Measurements from ENCODE around the gene FGL2. TPM values are rescaled to one million over a fixed set of nuclear protein-coding genes. Genes with fewer than 3 reads are reported as not detected.
"Not testable (repeated sequence)": the region's sequence is repeated elsewhere in the genome, so short reads cannot be mapped to it uniquely, and the experiment has no call there.

FGL2 gene
- total RNA-seq, 1 experiment from 2014 or later = not detected

- H3K27me3 ChIP-seq (ENCODE audit: low read length); H3K9ac ChIP-seq (ENCODE audit: low read length); H3K9me2 ChIP-seq (replicated peaks; ENCODE audit: low read length); H3K4me2 ChIP-seq (ENCODE audit: low read length); H4K20me1 ChIP-seq (ENCODE audit: low read length); H3K36me3 ChIP-seq (ENCODE audit: low read depth, low read length); CTCF ChIA-PET; H3K4me1 ChIP-seq (ENCODE audit: insufficient read depth, low read length); DNase-seq; BruUV-seq (replicated peaks); POLR2A ChIA-PET (ENCODE audit: unreplicated experiment); H3K4me3 ChIP-seq (ENCODE audit: low read length); ATAC-seq; H3K27ac ChIP-seq (ENCODE audit: low read length); H3K9me3 ChIP-seq (ENCODE audit: low read length); H3F3A ChIP-seq (ENCODE audit: low read length, unreplicated experiment); intact Hi-C loops (cut with micrococcal nuclease); H2AFZ ChIP-seq (ENCODE audit: low read length); H3K79me2 ChIP-seq (ENCODE audit: low read length): not testable (repeated sequence)
Measured at GRCh38 chr7:77155601-77156377, 43.8 kb downstream of the FGL2 start.

DNA sequence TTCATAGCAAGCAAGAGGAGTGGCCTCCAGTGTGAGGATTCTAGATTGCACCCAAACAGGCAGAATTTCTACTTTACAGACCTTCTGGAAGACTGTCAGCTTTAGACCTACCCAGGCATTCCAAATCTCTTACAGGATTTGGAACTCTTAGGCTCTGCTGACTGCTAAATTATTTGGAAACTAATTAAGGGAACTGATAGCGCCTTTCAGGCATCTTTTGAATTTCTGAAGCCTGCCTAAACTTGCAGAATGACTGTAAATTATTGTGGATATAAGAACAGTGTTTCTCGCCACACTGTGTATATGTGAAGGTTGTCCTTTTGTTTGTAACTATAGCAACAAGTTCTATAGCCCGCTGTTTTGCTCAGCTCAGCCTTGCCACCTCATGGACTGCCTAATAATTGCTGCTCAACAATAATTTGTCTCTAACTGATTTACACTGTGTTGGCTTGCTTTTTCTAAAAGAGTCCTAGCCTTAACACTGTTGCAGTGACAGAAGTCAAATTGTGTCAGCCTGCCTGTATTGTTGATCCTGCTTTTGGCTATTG, 44.6 kb downstream of the FGL2 start:
- H3K9me3 ChIP-seq (ENCODE audit: low read length); H3K4me3 ChIP-seq (ENCODE audit: low read length); H3K9me2 ChIP-seq (replicated peaks; ENCODE audit: low read length); DNase-seq; H3K79me2 ChIP-seq (ENCODE audit: low read length); H3K36me3 ChIP-seq (ENCODE audit: low read depth, low read length); H3K27me3 ChIP-seq (ENCODE audit: low read length); H3F3A ChIP-seq (ENCODE audit: low read length, unreplicated experiment); H3K4me1 ChIP-seq (ENCODE audit: insufficient read depth, low read length); intact Hi-C loops (cut with micrococcal nuclease); H3K9ac ChIP-seq (ENCODE audit: low read length); BruUV-seq (replicated peaks); H3K27ac ChIP-seq (ENCODE audit: low read length); H4K20me1 ChIP-seq (ENCODE audit: low read length); H3K4me2 ChIP-seq (ENCODE audit: low read length); POLR2A ChIA-PET (ENCODE audit: unreplicated experiment); H2AFZ ChIP-seq (ENCODE audit: low read length); CTCF ChIA-PET: not testable (repeated sequence)
- peak; percentile 25; the same call in 1 of the 2 replicates for ATAC-seq

DNA sequence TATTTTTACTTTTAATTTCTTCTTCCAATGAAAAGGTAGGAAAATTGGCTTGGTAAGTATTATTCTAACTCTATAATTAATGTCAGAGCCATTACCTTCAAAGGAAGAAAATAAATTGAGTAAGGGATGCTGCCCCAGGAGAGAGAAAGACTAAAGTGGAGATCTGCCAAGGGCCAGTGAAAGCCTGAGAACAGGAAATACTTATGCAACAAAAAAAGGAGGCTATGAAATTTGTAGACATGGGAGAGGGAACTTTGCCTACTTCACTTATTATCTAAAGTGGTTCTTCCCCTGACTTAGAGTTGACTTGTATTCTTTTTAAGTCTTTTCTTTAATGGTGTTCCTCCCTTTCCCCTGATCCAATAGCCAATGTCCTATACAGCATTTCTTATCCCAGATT, 47.4 kb downstream of the FGL2 start:
- POLR2A ChIA-PET (ENCODE audit: unreplicated experiment); DNase-seq; intact Hi-C loops (cut with micrococcal nuclease): not testable (repeated sequence)

More for the DNA sequence above, 47.4 kb downstream of the FGL2 start:
- H3K9me3 ChIP-seq (ENCODE audit: low read length); H2AFZ ChIP-seq (ENCODE audit: low read length); BruUV-seq (replicated peaks); H3K79me2 ChIP-seq (ENCODE audit: low read length); ATAC-seq; H3K36me3 ChIP-seq (ENCODE audit: low read depth, low read length); H3K9ac ChIP-seq (ENCODE audit: low read length); H3K27me3 ChIP-seq (ENCODE audit: low read length); H4K20me1 ChIP-seq (ENCODE audit: low read length); H3K27ac ChIP-seq (ENCODE audit: low read length); H3K4me2 ChIP-seq (ENCODE audit: low read length); H3K4me3 ChIP-seq (ENCODE audit: low read length); H3K9me2 ChIP-seq (replicated peaks; ENCODE audit: low read length); H3K4me1 ChIP-seq (ENCODE audit: insufficient read depth, low read length); H3F3A ChIP-seq (ENCODE audit: low read length, unreplicated experiment); CTCF ChIA-PET: not testable (repeated sequence)

Other genes starting within 250 kb of the FGL2 start
- not detected in 2 replicates for gene SPDYE17, start 167.5 kb downstream of the FGL2 start, total RNA-seq (2014; rRNA removed)
- 1.1 TPM in 1 of 2 replicates, not detected in the other for gene SPDYE18, start 137.3 kb downstream of the FGL2 start, total RNA-seq (2014; rRNA removed)
- 4.7 TPM in 1 of 2 replicates, not detected in the other for gene CCDC146, start 77.2 kb downstream of the FGL2 start, total RNA-seq (2014; rRNA removed)
- 2.5 and 6.5 TPM in 2 replicates for gene GSAP, start 216.5 kb upstream of the FGL2 start, total RNA-seq (2014; rRNA removed)